CD4-positive, alpha-beta T cell treated with Interleukin-2 at 100 ng/mL for 4 hours (primary cell): Measurements from ENCODE around the gene USP43.

Experiments
- DNase-seq: peaks from one replicate; pipeline ENCODE4 v3.0.0-alpha.2; 2020; ENCODE audit warnings: low spot score

Gene USP43

DNA sequence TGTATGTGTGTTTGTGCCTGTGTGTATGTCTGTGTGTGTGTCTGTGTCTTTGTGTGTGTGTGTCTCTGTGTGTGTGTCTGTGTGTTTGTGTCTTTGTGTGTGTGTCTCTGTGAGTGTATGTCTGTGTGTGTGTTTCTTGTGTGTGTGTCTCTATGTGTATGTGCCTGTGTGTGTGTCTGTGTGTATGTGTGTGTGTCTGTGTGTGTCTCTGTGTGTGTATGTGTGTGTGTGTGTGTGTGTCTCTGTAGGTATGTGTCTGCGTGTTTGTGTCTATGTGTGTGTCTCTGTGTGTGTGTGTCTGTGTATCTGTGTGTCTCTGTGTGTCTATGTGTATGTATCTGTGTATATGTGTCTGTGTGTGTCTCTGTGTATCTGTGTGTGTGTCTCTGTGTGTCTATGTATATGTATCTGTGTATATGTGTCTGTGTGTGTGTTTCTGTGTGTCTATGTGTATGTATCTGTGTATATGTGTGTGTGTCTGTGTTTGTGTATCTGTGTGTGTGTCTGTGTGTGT, 70.2 kb downstream of the USP43 start:
- no peak for DNase-seq

DNA sequence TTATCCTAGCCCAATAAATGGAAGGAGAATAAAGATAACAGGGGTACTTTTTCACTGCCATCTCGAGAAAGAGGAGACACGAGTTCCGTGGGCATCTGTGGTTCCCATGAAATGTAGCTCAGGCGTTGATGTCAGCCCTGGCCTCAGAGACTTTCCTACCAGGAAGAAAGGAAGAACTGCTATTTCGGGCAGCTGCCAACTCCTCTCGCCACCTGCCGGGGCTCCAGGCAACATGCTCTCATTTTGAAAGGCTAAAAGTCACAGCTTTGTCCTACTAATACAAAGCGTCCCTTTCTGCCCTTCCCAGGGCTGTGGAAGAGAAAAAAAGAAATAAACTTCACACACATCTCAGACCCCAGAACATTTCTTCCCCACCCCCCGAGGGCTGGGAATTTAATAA, 80.3 kb downstream of the USP43 start:
- DNase-seq: no peak

DNA sequence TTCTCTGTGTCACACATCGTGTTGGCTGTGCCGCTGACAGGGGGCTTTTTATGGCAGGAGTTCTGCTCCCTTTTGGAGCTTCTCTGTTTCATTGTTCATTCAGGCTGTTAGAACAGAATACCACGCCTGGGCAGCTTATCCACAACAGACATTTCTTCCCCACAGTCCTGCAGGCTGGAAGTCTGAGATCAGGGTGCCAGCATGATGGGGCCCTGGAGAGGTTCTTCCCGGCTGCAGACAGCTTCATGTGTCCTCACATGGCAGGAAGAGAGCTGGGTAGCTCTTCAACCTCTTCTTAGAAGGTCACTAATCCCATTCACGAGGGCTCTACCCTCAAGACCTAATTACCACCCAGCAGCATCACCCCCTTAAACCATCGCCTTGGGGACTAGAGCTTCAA, 81.0 kb downstream of the USP43 start:
- no peak for DNase-seq

DNA sequence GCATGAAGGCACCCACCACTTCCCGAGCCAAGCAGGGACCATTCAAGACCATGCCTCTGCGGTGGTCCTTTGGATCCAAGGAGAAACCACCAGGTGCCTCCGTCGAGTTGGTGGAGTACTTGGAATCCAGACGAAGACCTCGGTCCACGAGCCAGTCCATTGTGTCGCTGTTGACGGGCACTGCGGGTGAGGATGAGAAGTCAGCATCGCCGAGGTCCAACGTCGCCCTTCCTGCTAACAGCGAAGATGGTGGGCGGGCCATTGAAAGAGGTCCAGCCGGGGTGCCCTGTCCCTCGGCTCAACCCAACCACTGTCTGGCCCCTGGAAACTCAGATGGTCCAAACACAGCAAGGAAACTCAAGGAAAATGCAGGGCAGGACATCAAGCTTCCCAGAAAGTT, 82.7 kb downstream of the USP43 start:
- no peak for DNase-seq

DNA sequence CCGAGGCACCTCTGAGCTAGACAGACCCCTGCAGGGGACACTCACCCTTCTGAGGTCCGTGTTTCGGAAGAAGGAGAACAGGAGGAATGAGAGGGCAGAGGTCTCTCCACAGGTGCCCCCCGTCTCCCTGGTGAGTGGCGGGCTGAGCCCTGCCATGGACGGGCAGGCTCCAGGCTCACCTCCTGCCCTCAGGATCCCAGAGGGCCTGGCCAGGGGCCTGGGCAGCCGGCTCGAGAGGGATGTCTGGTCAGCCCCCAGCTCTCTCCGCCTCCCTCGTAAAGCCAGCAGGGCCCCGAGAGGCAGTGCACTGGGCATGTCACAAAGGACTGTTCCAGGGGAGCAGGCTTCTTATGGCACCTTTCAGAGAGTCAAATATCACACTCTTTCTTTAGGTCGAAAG, 83.2 kb downstream of the USP43 start:
- DNase-seq: no peak

DNA sequence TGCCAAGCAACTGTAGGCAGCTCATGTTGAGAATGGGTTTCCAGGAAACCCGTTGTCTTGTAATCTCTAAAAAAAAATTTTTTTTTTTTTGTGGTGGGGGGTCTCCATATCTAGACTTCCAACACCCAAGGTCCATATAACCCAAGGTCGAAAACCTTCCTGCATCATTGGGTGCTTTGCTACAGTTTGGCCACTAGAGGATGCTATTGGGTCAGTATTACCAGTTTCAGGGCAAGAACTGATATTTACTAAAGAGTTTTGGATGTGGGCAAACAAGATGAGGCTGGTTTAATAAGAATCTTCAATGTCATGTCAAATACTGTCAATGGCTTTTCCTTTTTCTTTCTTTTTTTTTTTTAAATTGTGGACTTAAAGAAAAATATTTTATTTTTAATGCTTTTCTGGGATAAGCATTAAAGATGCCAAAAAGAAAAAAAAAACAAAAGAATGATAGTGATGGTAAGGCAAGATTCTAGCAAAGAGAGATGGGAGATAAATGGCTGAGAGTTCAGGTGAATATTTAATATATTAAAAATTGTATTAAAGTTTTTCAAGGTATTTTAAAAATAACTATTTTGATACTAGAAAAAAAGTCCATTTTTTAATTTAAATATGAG, 83.8 kb downstream of the USP43 start:
- DNase-seq: peak; percentile 41

DNA sequence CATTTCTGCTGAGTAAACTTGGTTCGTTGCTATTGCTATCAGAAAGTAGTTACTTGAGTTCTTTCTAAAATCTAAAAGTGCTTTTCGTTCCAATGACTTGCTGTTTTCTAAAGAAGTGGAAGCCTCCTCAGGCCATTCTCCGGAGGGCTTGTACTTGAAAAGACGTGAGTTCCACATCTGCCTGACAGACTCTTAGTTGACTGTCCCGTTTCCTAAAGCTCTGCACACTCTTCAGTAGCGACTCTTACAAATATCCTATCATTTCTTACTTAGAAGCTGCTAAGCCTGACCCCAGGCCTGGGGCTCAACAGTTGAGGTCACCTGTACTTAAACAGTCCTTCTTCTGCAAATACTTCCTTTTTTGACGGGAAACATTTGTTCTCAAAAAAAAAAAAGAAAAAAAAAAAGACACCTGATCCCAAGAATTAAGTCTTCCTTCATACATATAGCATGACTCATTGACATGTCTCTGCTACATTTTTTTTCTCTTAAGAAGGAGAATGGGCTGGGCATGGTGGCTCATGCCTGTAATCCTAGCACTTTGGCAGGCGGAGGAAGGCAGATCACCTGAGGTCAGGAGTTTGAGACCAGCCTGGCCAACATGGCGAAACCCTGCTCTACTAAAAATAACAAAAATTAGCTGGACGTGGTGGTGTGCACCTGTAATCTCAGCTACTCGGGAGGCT, 84.6 kb downstream of the USP43 start:
- DNase-seq: no peak

DNA sequence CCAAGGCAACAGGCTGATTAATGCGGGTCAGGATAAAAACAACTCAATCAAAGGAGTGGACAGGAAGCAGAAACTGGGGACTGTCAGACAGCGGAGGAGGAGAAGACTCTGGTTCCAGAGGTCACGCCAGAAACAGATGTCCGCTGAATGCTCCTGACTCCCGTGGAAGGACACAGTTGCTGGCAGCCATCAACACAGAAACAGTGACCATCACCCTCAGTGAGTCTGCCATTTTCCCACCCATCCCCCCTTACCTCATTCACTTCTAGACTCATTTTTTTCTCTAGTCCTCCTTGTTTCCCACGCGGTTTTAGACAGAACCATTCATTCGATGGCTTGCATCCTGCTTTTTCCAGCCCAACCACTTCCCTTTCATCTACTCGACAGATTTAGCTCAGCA, 105.2 kb downstream of the USP43 start:
- DNase-seq: no peak

DNA sequence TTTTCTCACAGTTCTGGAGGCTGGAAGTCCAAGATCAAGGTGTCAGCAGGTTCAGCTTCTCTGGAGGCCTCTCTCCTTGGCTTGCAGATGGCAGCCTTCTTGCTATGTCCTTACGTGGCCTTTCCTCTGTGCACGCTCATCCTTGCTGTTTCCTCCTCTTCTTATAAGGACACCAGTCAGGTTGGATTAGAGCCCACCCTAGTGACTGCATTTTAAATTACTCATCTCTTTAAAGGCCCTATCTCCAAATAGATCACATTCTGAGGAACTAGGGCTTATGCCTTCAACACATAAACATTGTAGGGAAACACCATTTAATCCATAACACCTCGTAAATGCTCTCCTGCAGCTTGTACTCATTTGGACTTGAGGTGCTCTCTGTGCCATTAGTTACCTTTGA, 109.8 kb downstream of the USP43 start:
- no peak for DNase-seq

DNA sequence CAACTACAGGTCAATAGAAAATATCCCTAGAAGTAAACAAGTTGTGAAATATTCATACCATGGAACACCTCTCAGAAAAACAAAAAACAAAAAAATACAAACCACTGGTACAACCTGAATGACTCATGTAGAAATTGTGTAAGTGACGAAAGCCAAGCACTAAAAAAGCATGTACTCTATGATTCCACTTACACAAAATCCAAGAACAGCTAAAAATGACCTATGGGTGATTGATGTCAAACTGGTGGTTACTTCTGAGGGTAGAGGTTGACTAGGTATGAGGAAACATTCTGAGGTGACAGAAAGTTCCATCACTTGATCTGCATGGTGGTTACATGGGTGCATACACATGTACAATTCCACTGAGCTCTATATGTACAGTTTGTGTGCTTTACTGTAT, 114.9 kb downstream of the USP43 start:
- DNase-seq: no peak

DNA sequence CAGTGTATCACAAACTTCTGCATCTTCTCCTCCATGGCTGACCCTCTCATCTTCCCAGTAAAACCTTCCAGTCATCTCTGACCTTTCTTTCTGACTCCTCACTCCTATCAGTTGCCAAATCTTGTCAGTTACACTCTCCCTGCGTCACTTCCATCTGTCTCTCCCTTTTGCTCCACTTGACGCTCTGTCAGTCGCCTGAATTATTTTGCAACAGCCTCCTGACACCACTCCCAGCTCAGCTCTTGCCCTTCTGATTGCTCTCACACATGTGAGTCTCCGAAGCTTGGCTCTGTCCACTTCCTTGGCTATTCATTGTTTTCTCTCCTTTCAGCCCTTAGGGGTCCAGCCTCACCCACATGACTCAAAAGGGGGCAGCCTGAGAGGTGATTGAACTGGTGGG, 118.3 kb downstream of the USP43 start:
- no peak for DNase-seq

DNA sequence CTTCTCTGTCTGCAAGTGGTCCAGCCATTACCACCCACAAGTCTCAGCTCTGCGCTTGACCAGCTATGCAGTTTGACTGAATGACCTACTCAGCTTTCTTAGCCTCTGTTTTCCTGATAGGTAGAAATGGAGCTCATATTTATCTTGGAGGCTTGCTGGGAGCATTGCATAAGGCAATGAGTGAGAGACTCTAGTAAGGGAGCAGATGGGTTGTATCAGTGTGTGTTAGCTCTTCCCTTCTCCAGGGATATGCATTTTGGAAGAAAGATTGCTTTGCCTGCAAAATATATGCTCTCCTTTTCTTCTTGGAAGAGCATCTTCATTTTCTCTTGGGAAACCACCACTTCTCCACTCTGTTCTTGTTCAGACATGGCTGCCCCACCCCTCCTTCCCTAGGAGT, 120.0 kb downstream of the USP43 start:
- no peak for DNase-seq

DNA sequence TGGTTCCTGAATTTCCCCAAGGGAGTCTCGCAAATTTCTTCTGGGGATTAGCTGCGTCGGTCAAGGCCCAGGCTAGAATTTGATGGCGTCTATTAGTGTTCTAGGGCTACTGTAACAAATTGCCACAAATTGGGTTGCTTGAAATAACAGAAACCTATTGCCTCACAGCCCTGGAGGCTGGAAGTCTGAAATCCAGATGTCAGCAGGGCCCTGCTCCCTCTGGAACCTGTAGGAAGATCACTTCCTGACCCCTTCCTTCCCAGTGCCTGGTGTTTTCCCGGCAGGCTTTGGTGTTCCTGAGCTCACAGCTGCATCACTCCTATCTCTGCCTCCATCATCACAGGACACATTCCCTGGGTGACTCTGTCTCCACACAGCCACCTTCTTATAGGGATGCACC, 121.7 kb downstream of the USP43 start:
- no peak for DNase-seq

DNA sequence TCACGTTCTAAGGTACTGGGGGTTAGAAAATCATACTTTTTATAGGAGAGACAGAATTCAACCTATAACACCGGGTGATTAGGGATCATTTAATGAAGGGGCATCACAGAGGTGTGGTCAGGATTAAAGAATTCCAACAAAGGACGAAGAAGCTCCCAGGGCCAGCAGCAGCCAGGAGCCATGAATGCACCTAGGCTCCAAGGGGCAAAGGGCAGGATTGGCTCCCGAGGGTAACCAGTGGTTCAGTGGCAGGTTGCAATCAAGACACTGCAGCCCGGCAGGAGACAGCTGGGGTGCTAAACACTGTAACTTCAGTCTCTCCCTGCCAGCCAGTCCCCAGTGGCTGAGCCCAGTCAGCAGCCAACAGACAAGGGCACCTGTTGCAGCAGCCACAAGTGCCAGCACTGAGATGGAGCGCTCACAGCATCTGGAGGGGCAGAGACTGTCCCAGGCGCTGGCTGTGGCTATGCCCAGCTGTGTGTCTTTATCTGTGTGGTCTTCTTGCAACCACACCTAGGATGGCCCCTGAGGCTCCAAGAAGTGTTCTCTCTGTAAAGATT, 122.2 kb downstream of the USP43 start:
- DNase-seq: no peak

DNA sequence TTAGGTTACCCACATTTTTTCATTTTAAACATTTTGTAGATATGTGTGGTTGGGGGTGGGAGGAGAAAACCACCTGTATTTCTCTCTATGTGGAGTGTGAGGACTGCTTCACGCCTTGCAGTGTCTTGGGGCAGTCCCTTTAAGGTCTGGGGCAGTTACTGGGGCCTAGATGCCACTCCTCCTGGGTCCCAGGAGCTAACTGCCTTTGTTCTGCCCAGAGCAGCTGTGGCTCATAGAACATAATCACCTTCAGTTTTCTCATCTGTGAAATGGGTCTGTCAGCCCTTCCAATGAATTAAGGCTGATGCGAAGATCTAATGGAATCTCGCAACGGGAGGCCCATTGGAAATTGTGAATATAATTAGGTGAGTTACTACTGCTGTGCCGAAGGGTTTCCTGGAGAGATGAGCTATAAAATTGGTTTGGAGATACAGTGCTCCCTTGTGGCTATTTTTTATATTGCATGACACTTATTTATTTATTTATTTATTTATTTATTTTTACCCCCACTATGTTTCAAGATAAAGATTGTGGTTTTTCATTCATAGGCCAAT, 123.1 kb downstream of the USP43 start:
- peak; percentile 27 for DNase-seq

DNA sequence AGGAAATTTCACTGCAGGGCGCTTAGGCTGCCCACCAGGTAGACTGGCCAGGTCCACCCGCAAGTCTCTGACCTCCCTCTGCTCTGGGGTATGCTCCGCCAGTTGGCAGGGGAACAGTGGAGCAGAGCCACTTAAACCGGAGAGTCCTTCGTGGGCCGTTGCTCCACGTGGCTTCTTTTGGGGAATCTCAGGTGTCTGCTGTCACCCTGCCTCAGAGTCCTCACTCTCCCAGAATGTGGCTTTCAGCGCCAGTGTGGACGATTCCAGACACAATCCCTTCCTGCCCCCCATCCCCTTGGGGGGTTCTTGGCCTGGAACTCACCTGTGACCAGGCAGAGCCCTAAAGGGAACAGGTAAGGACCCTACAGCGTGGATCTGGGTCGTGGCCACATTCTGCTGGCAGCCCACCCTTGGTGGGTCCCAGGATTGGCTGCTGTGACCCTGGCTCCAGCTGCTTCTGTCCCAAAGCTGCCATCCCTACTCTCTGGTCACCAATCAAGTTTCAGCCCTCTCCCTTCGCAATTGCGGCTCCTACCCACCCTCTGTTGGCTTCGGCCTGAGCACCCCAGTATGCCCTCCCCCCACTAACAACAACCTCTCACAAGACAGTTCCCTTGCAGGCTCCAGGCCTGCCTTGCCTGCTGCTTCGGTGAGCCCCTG, 123.8 kb downstream of the USP43 start:
- no peak for DNase-seq

DNA sequence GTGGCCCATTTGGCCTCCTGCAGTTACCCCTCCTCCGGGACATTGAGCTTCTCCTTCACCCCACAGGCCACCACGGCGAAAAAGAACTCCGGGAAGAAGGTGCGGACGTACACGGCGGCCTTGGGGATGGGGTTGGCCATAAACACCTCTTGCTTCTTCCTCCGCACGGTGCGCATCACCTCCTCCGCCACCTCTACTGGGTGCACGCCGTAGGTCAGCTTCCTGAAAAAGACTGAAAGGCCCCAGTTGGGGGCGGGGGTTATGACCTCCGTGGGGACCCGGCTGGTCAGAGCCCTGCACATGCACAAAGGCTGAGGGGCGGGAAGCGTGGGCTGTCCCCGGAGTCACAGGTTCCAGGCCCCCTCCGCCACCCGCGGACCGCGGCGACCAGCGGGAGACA, 126.1 kb downstream of the USP43 start:
- DNase-seq: no peak

DNA sequence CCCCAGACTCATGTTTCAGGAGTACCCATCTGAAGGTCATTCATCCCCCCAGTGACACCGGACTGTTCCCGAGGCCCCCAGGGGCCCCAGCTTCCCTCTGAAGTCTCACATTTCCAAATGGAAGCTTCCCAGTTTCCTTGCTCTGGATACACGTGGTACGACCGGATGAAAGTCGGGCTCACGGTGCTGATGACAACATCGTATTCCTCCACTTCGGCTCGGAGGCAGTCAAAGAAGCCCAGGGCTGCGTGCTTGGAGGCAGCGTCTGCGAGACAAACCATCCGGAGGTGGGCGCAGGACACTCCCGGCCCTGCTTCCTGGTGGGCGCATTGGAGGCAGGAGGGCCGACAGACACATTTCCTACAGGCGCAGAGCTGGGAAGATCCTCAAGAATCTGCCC, 127.3 kb downstream of the USP43 start:
- DNase-seq: no peak

DNA sequence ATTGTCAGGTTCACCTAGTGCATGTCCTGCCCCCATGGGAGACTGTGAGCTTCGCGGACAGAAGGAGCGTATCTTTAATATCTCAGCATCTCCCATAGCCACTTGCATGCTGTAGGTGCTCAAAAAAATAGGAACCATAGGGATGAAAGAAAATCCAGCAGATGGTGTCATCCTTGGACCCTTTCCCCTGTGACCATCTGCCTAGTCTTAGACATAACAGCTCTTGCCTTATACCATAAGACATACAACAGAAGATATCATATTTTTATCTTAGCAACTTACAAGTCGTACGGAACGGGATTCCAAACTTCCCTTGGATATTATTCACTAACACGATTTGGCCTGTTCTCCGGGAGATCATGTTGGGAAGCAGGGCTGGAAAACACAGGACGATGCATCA, 131.6 kb downstream of the USP43 start:
- DNase-seq: no peak
